Stromal cell of bone marrow (primary cell): ENCODE results near the gene RNF31.

ENCODE experiments used
- DNase-seq: peaks from one replicate; pipeline ENCODE4 v3.0.0-alpha.2; 2012; ENCODE audit warnings: low read depth

RNF31 gene

DNA sequence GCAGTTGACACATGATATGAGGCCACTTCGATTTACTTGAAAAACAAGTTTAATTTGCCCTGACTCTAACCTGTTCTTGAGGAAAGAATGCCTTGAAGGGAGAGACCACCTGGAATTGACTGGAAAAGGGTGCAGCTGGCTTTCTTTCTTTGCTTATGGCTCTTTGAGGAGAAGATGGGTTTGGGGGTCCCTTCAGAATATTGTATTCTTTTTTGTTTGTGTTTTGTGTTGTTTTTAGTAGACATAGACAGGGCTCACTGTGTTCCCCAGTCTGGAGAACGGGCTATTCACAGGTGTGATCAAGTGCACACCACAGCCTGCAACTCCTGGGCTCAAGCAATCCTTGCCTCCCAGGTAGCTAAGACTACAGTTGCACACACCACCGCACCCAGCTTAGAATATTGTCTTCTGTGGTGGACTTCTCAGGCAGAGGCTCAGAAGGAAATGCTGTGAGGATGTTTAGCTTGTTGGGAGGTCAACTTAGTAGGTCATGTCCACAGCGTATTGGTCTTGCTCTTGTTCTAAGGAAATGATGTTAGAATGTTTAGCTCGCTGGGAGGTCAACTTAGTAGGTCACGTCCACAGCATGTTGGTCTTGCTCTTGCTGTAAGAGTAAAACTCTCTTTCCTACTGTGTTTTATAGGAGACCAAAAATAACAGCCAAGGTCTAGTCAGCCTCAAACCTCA, 31.0 kb upstream of the RNF31 start:
- DNase-seq, result no peak

GRCh38 chr14:24117179-24117578, 30.1 kb upstream of the RNF31 start:
- DNase-seq, result no peak

- no peak for DNase-seq
Measured at GRCh38 chr14:24119691-24120090, 27.6 kb upstream of the RNF31 start.

GRCh38 chr14:24121210-24121609, 26.1 kb upstream of the RNF31 start:
- no peak for DNase-seq

DNA sequence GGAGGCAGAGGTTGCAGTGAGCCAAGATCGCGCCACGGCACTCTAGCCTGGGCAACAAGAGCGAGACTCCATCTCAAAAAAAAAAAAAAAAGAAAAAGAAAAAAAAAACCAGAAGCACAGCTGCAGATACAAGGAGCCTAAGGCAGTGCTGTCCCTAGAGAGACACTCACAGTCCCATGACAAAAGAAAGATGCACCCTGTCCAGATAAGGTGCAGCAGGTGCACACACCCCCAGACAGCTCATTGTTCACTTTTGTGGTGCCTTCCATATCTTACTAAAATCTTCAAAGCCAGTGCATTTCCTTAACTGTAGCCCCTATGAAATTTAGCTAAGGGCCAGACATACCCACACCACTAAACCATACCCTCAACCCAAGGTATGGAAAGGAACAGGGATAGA, 24.9 kb upstream of the RNF31 start:
- no peak for DNase-seq

DNA sequence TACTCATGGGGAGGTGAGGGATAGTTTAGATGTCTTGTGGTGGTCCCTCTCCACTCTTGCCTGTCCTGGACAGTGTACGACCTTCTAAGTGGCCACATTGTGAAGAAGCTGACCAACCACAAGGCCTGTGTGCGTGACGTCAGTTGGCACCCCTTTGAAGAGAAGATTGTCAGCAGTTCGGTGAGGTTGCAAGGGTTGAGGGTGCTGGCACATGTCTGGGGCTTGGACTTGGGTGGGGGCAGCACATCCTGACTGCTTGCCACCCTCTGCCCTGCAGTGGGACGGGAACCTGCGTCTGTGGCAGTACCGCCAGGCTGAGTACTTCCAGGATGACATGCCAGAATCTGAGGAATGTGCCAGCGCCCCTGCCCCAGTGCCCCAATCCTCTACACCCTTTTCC, 24.4 kb upstream of the RNF31 start:
- DNase-seq, result no peak

DNA sequence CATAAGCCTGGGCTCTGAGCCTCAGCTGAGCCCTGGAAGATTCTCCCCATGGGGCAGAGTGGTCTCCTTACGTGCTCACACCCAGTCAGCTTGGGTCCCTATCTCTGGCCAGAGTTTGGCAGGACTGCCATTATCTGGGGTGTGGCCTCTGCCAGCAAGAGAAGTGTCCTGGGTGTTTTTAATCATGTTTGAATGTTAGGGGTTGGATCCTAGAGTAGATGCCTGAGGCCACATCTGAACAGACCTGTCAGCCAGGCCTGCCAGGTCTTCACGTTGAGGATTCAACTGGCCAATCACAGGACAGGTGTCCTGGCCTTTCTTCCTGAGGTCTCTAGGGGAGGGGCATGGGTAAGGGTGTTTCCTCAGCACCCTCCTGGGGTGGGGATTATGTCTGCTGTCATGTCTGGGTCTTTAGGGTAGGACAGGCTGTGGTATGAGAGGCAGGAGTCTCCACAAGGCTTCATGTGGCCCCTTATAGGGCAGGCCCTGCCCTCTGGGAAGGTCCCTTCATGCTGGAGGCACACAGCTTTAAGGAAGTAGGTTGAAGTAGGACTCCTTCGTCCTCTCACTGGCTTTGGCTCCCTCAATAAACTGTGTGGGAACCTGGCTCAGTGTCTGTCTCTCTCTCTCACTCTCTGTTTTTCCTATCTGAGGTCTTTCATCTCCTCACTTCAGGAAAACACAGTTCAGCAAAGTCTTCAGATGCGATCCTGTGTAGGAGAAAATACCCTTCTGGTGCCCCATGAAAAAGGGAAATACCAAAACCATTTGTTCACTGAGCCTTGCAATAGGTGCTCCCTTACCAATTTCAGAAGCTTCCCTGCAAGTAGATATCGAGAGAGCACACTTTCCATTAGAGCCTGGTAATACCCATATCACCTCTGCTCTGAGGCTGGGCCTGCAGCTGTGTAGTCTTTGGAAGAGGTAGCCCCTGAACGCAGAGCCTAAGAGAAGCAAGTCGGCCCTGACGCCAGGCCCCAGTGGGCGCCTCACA, 23.6 kb upstream of the RNF31 start:
- no peak for DNase-seq

DNA sequence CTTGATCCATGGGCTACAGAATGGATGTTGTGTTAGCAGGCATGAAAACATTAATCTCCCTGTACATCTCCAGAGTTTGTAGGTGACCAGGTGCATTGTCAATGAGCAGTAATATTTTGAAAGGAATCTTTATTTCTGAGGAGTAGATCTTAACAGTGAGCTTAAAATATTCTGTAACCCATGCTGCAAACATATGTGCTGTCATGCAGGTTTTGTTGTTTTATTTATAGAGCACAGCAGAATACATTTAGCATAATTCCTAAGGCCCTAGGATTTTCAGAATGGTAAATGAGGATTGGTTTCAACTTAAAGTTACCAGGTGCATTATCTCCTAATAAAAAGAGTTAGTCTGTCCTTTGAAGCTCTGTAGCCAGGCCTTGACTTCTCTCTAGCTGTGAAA, 20.4 kb upstream of the RNF31 start:
- DNase-seq, result no peak

GRCh38 chr14:24127673-24128072, 19.6 kb upstream of the RNF31 start:
- DNase-seq, result no peak

DNA sequence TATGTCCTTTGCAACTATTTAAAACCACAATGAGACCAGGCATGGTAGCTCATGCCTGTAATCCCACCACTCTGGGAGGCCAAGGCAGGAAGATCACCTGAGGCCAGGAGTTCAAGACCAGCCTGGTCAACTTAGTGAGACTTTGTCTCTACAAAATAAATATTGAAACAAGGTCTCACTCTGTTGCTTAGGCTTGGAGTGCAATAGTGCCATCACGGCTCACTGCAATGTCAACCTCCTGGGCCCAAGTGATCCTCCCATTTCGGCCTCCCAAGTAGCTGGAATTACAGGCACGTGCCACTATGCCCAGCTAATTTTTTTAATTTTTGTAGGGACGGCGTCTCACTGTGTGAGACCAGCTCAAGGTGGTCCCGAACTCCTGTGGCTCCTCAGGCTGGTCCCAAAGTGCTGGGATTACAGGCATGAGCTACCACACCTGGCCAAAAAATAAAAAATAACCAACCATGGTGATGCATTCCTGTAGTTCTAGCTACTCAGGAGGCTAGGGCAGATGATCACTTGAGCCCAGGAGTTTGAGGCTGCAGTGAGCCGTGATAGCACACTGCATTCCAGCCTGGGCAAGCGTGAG, 17.8 kb upstream of the RNF31 start:
- no peak for DNase-seq

GRCh38 chr14:24130380-24130716, 16.9 kb upstream of the RNF31 start, which contains the start of gene FITM1:
Gene FITM1 (plus strand): TSS chr14:24130659. CDS start chr14:24131564, 905 bp downstream.
- no peak for DNase-seq

DNA sequence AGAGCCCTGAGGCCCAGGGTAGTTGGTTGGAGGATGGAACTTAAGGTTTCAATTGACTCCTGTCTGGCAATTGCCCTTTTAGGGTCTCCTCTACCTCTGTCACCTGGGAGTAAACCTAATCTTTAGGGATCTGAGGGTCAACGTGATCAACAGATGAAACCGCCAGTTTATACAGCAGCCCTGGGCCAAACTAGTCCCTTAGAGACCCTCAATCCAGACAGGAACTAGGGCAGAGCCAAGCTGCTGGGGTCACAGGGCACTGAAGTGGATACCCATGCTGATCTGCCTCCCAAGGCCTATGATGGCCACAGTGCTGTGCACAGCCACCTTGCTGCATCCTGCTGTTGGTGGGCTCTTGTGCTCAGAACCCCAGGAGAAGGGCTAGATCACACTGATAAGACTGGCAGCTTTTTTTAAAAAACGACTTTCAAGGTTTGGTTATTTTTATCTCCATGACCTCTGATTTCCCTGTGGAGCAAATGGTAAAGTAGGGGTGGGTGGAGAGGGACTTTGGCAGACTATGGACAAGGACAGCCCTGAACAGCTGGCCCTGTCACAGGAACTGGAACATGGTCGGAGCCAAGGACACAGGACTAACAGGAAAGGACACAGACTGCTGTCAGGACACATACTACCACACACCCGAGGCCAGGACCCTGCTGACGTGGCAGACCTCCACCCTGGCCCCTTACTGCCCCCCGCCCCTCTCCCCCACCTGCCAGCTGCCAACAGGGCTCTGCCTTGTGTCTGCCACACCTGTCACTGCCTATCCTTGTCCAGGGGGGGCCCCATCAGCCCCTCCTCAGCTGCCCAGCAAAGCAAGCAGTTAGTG, 16.4 kb upstream of the RNF31 start:
- no peak for DNase-seq

- no peak for DNase-seq
Measured at GRCh38 chr14:24131549-24131966, 15.7 kb upstream of the RNF31 start.

- DNase-seq, result no peak
Measured at GRCh38 chr14:24132061-24132685, 15.1 kb upstream of the RNF31 start.

- no peak for DNase-seq
Measured at GRCh38 chr14:24132976-24133375, 14.3 kb upstream of the RNF31 start.

DNA sequence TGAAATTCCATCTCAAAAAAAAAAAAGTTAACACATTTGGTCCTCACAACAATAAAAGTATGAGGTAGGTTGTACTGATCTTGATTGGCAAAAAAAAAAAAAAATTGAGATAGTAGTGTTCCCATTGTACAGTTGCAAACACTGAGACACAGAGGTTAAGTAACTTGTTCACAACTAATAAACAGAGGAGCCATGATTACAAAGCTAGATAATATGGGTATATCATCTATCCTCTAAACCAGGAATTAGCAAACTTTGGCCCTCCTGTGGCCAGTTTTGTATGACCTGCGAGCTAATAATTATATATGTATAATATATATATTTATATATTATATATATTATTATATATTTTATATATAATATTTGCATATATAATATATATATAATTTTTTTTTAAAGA, 13.6 kb upstream of the RNF31 start:
- DNase-seq, result no peak

GRCh38 chr14:24135584-24135833, 11.8 kb upstream of the RNF31 start:
- no peak for DNase-seq

GRCh38 chr14:24135834-24136683, 11.2 kb upstream of the RNF31 start, which contains the start of gene PSME1:
Gene PSME1 (plus strand): TSS chr14:24136194. CDS start chr14:24136263, 69 bp downstream.
- peak; percentile 78 for DNase-seq

- no peak for DNase-seq
Measured at GRCh38 chr14:24136684-24137528, 10.4 kb upstream of the RNF31 start.
